Vagina (tissue), 2 donors: ENCODE data around the gene AASDHPPT.

Source experiments
- CTCF ChIP-seq, 3 experiments: fragments of 450-650 bp in 2 of 3; fragments of 200-600 bp in 1 of 3; sonication (generic) in 1 of 3; IDR thresholded peaks; one replicate each; pipeline ENCODE4 v1.5.1; 2017 to 2019; ENCODE audit warnings: antibody characterized with exemption in 3 of 3, mild to moderate bottlenecking in 2 of 3, moderate library complexity in 2 of 3
- POLR2A ChIP-seq, 2 donors: fragments of 450-650 bp; IDR thresholded peaks; one replicate each; pipeline ENCODE4 v1.6.1; 2017; ENCODE audit warnings: antibody characterized with exemption in 2 of 2, mild to moderate bottlenecking in 2 of 2, moderate library complexity in 2 of 2
- POLR2AphosphoS5 ChIP-seq, 2 donors: sonication (generic); formaldehyde crosslinking; IDR thresholded peaks; one replicate each; pipeline ENCODE4 v1.9.0; 2017; ENCODE audit warnings: antibody characterized with exemption in 2 of 2, mild to moderate bottlenecking in 2 of 2, low read depth in 1 of 2; ENCODE audit not compliant: insufficient read depth in 1 of 2

DNA sequence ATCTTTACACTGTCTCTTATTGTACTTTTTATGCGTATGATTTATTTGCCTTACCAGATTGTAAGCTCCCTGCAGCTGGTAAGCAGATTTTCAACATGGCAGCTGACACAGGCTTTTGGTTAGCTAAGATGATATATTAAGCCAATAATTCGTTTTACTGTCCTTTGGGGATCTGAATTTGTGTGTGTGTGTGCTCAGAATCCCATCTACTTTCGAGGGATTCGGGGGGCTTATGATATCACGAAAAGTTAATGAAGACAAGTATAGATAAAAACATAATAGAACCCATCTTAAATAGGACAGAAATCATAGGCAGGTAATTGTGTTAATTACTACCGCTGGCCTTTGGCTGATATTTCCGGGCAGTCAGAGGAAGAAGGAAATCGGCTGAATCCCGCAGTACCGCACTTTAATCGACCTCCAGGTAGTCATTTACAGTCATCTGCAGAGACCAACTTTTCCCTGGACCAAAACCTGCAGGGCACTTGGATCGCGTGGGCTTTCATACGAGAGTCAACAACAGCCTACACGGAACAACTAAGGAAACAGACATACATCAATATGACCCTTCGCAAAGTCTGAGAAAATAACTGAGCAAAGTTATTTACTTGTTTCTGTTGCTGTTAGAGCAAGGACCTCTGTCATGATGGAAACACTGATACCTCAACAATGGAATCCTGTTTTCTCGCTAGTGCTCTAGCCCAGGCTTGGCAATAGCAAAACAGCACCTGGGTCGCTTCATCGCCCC is 1.1 kb upstream of the AASDHPPT start:
- TF ChIP-seq CTCF (IDR thresholded peaks at IDR 0.05) (no peak), POLR2A (IDR thresholded peaks at IDR 0.05) (no peak), POLR2AphosphoS5 (IDR thresholded peaks at IDR 0.05; ENCODE audit: insufficient read depth in 1 of 2, low read depth in 1 of 2) (no peak)
